NT2/D1 (cell line): ENCODE data around the gene EML4.

Experiments
- SUZ12 ChIP-seq: IDR thresholded peaks from 2 replicates; pipeline ENCODE4 v1.6.1; 2011; ENCODE audit not compliant: insufficient read length, insufficient read depth; ENCODE audit errors: extremely low read depth
- YY1 ChIP-seq: IDR thresholded peaks from 2 replicates; pipeline ENCODE4 v1.6.1; 2011; ENCODE audit not compliant: insufficient read length, insufficient read depth
- ZNF274 ChIP-seq: IDR thresholded peaks from 2 replicates; pipeline ENCODE4 v1.6.1; 2011; ENCODE audit warnings: mild to moderate bottlenecking, low read depth, low read length

DNA sequence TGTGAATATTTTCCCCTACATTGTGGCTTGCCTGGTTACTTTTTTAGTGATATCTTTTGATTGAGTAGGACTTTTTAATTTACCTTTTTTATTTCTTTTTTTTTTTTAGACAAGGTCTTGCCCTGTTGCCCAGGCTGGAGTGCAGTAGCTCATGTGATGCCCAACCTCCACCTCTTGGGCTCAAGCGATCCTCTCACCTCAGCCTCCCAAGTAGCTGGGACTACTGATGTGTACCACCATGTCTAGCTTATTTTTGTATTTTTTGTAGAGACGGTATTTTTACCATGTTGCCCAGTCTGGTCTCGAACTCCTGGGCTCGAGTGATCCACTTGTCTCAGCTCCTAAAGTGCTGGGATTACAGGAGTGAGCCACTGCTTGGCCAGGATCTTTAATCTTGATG is 25.3 kb downstream of the EML4 start:
- TF ChIP-seq YY1 (no peak), ZNF274 (no peak), SUZ12 (no peak)
